Mammary epithelial cell (primary cell): ENCODE results near the gene CNTNAP2.

ENCODE experiments used
- CTCF ChIP-seq, 2 donors: IDR thresholded peaks in 1 of 2; conservative IDR thresholded peaks in 1 of 2; 2 replicates each; pipeline ENCODE4 v1.5.1; 2011 to 2012; ENCODE audit warnings: inconsistent platforms in 2 of 2, low read length in 2 of 2, mild to moderate bottlenecking in 2 of 2, control low read depth in 1 of 2, low read depth in 1 of 2; ENCODE audit not compliant: insufficient read depth in 1 of 2; ENCODE audit errors: extremely low read depth in 1 of 2
- EZH2 ChIP-seq: IDR thresholded peaks from 2 replicates; pipeline ENCODE4 v1.6.1; 2012; ENCODE audit warnings: low read length, inconsistent platforms, borderline replicate concordance

DNA sequence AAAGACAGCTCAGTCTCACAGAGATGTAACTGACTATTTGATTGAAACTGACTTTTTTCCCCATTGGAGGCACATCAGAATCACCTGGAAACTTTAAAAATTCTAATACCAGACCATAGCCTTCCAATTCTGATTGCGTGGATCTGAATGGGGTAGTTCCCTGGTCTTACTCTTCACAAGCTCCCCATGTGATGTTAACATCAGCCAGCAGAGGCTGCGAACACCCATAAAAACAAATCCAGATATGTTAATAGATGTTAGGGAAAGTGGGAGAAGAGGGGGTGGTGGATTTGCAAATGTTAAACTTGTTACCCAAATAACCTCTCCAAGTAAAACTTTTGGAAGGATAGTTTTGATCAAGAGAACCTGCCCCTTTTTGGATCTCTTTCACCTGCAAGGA lies 1133.4 kb downstream of the CNTNAP2 start:
- TF ChIP-seq CTCF (conservative IDR thresholded peaks at IDR 0.05 in 1 of 2, IDR thresholded peaks at IDR 0.05 in 1 of 2; ENCODE audit: extremely low read depth in 1 of 2, insufficient read depth in 1 of 2, low read depth in 1 of 2, low read length in 2 of 2), result no peak
- no peak for TF ChIP-seq EZH2
